ENCODE data around the gene TEN1.

The TEN1 gene

DNA sequence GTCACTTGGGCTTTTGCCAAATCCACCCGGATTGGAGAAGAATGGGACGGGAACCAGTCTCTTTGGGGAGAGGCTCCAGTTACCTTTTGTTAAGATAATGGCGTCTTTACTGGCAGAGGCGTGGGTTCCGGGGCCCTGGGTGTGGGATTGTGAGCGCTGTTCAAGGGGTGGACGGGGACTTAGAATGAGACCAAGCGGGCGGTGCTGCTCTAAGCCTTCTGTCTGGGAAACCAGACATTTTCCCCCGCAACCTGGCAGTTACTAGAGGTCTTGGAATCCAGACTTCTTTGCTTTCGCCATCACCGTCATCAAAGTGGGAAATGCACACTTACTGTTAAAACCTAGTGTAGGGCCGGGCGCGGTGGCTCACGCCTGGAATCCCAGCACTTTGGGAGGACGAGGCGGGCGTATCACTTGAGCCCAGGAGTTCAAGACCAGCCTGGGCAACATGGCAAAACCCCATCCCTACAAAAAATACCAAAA, 706 bp downstream of the TEN1 start:
- peak; percentile 55 for DNase-seq

DNA sequence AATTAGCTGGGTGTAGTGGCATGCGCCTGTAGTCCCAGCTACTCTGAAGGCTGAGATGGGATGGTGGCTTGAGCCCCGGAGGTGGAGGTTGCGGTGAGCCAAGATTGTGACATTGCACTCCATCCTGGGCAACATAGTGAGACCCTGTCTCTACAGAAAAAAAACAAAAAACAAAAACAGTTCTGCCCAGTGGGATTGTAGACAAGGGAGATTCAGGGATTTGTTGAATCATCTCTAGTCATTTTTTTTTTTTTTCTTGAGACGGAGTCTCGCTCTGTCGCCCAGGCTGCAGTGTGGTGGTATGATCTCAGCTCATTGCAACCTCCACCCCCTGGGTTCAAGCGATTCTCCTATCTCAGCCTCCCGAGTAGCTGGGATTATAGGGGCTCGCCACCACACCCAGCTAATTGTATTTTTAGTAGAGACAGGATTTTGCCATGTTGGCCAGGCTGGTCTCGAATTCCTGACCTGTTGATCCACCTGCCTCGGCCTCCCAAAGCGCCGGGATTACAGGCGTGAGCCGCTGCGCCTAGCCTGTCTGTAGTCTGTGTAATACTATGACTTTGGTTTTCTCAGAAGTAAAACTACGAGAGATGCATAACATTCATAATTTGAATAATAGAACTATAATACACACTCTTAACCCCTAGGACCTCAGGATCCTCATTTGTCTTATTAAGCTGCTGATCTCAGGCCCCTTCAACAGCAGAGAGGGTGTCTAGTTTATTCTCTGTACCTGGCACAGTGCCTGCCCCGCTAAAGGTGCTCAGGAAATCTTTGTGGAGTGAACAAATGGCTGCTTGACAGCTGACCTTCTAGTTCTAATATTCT, 1.4 kb downstream of the TEN1 start:
- DNase-seq: no peak

DNA sequence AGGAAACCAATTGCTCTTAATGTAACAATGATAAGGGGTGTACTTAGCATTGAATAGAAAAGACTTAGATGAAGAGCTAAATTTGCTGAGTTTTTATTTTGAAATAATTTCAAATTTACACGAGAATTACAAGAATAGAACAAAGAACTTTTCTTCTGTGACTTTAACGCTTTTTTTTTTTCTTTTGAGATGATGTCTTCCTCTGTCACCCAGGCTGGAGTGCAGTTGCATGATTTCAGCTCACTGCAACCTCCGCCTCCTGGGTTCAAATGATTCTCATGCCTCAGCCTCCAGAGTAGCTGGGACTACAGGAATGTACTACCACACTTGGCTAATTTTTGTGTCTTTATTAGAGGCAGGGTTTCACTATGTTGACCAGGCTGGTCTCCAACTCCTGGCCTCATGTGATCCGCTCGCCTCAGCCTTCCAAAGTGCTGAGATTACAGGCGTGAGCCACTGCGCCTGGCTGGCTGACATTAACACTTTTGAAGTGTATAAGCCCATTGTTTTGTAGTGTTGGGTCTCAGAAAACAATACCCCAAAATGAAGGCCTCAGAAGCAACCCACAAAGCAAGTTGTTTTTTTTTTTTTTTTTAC, 2.1 kb downstream of the TEN1 start:
- no peak for DNase-seq

DNA sequence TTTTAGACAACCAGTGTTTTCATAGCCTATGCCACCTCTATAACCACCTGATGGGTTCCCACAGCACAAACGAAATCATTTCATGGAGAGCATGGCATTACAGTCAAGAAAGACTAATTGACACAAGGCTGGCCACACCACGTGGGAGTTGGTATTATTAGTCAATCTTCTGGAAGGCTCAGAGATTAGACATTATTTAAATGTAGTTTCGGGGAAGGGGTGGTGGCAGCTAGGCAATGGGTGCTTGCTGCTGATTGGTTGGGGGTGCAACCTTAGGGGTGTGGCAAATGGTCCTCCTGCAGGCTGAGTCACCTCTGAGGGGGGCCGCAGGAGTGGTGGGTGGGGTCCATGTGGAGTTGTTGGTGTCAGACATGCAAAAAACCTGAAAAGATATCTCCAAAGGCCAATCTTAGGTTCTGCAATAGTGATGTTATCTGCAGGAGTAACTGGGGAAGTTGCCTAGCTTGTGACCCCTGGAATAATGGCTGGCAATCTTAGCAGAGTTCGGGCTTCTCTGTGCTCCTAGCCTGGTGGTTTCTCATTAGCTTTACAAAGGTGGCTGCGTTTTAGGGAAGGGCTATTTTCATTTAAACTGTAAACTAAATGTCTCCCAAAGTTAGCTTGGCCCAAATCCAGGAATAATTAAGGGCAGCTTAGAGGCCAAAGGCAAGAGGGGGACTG, 4.6 kb downstream of the TEN1 start:
- no peak for DNase-seq

DNA sequence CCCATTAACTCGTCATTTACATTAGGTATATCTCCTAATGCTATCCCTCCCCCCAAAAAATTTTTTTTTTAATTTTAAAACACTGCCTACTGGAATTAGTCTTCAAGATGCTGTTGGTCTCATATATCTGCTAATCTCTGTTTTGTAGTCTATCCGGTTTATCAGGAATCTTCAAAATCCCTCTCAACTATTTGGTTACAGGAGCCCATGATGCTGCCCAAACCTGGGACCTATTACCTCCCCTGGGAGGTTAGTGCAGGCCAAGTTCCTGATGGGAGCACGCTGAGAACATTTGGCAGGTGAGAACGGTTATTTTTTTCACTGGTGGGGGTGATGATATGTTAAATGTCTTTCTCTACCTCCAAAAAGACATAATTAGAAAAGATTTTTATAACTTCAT, 6.9 kb downstream of the TEN1 start:
- no peak for DNase-seq

DNA sequence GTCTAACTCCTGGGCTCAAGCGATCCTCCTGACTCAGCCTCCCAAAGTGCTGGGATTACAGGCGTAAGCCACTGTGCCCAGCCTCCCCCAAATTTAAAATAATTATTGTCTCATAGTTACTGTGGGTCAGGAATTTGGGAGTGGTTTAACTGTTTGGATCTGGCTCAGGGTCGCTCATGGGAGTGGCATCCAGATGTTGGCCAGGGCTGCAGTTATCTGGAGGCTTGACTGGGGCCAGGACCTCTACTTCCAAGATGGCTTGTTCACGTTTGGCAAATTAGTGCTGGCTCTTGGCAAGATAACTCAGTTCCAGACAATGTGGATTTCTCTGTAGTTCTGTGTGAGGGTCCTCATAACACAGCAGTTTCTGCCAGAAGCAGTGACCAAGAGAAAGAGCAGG, 8.0 kb downstream of the TEN1 start:
- DNase-seq: no peak

DNA sequence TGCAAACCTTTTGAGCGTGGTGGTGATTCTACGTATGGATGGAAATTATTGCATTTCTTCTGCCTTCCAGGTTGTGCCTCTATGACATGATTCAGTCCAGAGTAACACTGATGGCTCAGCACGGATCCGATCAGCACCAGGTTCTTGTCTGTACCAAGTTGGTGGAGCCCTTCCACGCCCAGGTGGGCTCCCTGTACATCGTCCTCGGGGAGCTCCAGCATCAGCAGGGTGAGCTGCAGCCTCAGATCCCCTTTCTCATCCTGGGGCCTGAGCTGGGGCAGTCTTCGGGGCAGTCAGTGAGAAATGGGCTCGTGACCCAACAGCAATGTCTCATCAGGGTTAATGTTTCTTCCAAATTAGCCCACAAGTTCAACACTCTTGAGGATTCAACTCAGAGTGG, 12.4 kb downstream of the TEN1 start:
- no peak for DNase-seq

DNA sequence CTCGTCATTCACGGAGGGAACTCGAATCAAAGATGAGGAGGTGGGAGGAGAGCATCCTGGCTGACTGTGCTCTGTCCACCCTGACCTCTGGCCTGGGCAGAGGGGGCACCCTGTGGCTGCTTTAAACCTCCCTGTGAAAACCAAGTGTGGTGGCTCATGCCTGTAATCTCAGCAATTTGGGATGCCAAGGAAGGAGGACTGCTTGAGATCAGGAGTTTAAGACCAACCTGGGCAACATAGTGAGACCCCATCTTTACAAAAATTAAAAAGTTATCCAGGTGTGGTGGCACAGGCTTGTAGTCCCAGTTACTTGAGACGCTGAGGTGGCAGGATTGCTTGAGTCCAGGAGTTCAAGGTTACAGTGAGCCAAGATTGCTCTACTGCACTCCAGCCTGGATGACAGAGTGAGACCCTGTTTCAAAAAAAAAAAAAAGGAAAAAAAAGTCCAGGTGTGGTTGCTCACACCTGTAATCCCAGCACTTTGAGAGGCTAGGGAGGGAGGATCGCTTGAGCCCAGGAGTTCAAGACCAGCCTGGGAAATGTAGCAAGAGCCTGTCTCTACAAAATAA, 15.8 kb downstream of the TEN1 start:
- DNase-seq: no peak

DNA sequence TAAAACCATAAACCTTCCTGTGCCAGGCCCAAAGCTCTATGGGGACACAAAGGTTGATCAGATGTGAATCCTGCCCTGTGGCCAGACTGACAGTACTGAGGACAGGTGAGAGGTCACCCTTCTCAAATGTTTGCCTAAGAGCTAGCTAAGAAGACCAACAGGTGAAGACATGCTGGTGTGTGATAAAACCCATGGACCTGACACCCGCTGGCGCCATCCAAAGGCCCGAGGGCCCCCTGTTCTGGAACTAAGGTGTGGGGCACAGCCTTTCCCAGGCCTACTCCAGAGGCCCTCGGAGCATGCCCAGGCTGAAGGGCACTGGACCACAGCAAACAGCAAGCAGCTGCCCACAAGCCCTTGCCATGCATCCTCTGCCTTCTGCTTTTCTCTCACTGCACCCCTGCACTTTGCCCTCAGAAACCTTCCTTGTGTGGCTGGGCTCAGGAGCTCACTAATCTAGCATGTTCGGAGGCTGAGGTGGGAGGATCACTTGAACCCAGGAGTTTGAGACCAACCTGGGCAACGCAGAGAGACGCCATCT, 16.4 kb downstream of the TEN1 start:
- DNase-seq: no peak

DNA sequence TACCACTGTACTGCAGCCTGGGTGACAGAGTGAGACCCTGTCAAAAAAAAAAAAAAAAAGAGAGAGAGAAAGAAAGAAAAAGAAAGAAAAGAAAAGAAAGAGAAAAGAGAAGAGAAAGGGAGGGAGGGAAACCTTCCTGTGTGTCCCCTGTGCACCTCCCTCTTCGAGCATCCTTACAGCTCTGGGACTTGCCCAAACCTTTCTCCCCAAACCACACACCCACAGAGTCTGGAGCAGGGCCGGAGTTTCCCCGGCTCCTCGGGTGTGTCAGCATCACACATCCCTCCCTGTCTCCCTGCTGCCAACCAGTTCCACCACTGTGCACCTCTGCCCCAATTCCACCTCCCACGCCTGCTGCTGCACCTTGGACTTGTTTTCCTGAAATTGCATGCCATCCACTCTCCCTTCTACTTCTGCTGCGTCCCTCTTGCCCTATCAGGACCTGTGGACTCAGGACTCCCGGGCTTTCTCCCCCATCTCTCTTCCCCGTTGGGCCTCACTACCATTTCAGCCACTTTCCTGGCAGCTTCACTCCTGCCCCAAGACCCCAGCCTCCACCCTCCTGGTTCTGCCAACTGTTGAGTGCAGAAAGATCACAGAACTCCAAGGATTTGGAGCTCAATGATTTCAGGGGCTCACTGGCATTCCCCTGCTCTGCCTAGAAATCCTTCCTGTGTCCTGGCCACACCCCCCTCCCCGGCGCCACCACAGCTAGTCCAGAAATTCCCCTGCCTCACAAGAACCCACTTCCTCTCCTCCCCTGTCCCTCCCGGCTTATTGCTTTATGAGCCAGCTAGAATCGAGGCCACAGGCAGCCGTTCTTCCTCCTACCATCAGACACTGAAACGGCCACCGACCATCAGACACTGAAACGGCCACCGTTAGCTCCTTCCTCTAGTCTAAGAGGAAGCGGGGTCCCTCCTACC, 17.9 kb downstream of the TEN1 start:
- no peak for DNase-seq

DNA sequence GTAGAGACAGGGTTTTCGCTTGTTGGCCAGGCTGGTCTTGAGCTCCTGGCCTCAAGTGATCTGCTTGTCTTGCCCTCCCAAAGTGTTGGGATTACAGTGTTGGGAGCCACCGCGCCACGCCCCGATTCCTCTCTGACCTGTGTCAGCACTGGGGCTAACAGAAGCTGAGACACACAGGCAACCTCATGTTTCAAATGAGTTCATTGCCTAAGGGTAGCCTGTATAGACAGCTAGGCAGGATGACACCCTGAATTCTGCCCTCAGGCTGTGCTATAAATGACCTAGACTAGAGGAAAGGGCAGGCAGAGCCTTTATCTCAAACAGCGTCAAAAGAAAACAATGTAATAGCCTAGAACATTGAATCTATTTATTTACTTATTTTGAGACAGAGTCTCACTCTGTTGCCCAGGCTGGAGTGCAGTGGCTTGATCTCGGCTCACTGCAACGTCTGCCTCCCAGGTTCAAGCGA, 19.3 kb downstream of the TEN1 start:
- DNase-seq: no peak

DNA sequence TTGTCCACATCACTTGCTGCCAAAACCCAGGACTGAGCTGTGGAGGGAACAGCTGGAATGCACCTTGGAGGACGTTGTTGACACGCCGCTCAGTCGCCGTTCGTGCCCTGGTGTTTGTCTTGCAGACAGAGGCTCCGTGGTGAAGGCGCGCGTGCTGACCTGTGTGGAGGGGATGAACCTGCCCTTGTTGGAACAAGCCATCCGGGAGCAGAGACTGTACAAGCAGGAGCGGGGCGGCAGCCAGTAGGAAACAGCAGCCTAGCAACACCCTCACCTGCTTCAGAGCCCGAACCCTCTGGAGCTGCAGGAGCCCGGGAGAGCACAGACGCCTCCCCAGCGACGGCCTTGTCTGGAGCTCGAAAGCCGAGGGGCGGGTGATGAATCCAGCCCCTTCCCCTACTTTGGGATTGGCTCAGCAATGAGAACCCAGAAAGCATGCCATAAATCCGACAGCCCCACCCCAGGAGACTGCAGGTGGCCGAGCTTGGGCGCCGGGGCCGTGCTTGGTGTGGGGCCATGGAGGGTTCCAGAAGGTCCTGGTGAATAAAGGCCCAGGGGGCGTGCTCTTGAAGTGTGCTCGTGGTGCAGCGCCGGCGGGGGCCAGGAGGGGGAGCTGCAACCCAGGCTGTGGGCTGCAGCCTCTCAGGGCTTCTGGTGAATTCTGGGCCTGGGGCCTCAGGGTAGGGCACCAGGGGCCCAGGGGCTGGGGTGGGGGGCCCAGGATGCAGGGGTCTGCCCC, 21.1 kb downstream of the TEN1 start:
- DNase-seq: peak; percentile 35

DNA sequence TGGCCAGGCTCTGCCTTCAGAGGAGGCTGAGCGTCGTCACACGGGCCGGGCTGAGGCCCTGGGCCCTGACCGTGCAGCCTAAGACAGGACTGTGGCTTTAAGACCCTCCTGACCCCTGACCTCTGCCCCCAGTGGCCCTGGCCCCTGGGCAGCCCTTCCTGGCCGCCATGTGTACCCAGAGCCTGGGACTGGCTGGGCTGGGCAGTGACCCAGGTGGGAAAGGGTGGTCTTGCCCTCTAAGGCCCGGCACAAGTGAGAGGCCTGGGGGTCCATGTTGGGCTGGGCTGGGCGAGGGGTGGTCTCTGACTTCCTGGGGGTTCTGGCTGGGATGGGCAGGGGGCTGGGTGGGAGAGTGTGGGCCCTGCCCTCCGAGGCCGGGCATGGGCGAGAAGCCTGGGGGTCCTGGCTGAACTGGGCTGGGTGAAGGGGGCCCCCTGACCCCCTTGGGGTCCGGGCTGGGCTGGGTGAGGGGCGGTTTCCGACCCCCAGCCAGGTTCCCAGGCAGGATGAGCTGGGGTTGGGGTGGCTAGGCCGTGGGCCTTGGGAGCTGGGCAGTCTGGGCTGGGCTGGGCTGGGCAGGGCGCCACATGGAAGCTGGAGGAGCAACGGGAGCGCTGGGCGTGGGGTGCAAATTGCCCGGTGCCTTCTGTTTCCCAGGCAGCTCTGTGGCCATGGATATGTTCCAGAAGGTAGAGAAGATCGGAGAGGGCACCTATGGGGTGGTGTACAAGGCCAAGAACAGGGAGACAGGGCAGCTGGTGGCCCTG, 21.9 kb downstream of the TEN1 start, which contains the start of gene CDK3:
Gene CDK3 (plus strand): TSS at position 101 of the 767 bp plus-strand sequence. CDS start 571 bp downstream, at position 672.
- DNase-seq: no peak

DNA sequence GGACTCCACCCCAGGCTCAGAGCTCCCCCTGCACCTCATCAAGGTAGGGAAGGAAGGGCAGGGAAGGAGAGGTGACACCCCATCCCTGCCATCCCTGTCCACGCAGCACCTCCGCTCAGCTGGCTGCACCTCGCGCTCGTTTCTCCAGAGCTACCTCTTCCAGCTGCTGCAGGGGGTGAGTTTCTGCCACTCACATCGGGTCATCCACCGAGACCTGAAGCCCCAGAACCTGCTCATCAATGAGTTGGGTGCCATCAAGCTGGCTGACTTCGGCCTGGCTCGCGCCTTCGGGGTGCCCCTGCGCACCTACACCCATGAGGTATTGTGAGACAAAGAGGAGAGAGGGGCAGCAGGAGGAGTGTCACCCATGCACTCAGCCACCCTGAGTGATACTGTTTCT, 23.1 kb downstream of the TEN1 start:
- no peak for DNase-seq

DNA sequence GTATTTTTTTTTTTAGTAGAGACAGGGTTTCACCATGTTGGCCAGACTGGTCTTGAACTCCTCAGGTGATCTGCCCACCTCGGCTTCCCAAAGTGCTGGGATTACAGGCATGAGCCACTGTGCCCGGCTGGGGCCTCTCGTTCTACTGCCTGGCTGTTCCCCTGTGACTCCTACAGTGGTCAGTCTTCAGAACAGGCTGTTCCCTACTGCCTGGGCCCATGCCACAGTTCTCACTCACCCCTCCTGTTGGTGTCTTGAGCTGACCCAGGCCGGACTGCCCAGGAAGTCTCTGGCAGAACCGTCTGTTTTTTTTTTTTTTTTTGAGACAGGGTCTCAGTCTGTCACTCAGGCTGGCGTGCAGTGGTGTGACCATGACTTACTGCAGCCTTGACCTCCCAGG, 24.9 kb downstream of the TEN1 start:
- no peak for DNase-seq

DNA sequence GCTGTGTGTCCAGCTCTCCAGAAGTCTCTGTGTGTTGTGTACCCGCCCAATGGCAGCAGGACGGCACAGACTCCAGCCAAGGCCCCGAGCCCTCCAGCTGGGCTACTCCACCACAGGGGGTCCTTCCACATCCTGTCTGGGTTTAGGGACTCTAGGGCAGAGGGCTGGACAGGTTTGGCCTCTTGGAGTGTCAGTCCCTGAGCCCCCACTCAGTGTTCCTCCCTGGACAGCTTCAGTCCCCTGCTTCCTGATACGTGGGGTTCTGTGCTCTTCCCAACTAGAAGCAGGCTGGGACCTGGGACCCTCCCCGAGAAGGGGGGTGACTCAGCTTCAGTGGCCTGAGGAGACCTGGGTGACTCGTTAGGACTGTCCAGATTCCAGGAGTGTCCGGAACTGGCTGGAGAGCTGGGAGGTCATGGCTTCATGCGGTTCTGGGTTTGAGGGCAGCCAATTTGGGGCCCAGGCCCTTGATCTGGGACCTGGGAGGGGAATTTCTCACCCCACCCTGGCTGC, 25.8 kb downstream of the TEN1 start:
- DNase-seq: no peak

DNA sequence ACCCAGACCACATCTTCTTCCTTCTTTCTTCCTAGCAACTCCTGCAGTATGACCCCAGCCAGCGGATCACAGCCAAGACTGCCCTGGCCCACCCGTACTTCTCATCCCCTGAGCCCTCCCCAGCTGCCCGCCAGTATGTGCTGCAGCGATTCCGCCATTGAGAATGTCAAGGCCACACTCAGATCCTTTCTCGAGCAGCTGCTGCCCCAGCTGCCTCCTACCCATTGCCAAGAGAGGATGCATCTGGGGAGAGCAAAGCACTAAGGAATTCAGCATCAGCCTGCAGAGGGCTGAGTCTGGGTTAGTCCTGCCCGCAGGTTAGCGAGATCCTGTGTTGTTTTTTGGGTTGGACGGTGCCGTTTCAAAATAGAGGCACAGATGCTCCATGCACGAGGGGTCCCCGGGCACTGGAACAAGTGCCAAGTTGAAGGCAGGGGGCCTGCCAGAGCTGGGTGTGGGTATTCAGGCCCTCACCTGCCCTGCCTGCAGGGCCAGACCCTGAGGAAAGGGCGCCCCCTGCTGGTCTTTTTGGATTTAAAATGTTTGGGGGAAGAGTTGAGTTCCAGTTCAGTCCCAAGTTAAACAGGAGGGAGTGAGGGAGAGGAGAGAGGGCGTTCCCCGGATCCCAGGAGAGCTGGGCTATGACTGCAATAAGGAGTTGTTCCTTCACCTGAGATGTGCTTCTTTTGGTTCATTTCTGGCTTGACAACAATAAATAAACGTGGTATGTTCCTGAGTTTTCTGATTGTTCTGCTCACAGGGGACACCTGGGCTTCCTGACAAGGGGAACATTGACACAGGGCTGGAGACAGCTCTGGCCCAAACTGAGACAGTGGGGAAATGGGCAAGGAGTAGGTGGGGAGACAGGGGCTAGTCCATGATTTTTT, 26.5 kb downstream of the TEN1 start:
- DNase-seq: peak; percentile 40

DNA sequence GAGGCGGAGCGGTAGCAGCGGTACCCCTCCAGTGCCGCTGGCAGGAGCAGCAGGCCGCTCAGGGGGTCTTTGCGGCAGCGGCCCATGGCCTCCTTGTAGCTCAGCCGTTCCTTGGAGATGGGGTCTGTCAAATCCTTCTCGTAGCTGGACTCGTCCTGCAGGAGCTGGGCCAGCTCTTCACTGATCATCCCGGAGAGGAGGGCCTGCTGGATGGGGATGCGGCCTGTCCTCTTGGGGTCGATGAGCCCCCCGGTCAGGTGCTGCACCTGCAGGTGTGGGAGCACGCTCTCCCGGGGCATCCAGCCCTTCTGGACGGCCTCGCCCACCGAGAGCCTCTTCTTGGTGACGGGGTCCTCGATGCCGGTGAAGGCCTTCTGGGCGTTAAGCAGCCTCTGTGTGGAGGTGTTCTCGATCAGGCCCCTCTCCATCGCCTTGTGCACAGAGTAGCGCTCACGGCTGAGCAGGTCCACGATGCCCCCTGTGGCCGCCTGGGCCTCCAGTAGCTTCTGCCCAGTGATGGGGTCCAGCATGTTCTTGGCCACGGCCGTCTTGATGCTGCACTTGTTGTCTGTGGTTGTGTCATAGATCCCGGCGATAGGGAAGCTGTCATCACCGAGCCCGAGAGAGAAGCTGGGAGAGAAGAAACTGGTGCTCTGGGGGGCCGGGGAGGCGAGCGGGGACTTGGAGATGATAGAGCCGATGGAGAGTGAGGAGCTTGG, 28.2 kb downstream of the TEN1 start:
- no peak for DNase-seq

DNA sequence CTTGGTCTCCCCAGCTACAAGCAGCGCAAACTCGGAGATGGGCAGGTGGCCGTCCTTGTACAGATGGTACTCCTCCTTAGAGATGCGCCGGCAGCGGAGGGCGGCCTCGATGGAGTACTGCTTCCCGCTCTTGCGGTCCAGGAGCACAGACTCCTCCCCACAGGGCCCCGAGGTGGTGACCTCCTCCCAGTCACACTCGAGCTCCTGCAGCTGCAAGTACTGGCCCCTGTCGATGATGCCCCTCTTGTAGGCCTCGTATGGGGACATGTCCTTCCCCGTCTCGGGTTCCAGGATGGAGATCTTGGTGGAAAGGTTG, 28.8 kb downstream of the TEN1 start:
- no peak for DNase-seq

Measured in HCEC 1CT (cell line).